H9 (cell line): Measurements from ENCODE around the gene ST8SIA6. TPM values are rescaled to one million over a fixed set of nuclear protein-coding genes. Genes with fewer than 3 reads are reported as not detected.

ENCODE experiments used
- DNase-seq: peaks from one replicate; pipeline ENCODE4 v3.0.0-alpha.2; 2017
- H2AFZ ChIP-seq: one replicate; pipeline ENCODE4 v1.6.1; 2013; ENCODE audit warnings: mild to moderate bottlenecking, low read length, control low read depth, moderate library complexity
- H2AK5ac ChIP-seq: 2 replicates; pipeline ENCODE4 v1.6.1; 2013; ENCODE audit warnings: low read length, control low read depth, mixed read lengths; ENCODE audit not compliant: insufficient read length
- H2BK120ac ChIP-seq: one replicate; pipeline ENCODE4 v1.6.1; 2013; ENCODE audit warnings: low read depth, mild to moderate bottlenecking, low read length, control low read depth, inconsistent platforms; ENCODE audit not compliant: poor library complexity, severe bottlenecking
- H2BK12ac ChIP-seq: 2 replicates; pipeline ENCODE4 v1.6.1; 2013; ENCODE audit warnings: low read length, control low read depth, mixed read lengths, low read depth; ENCODE audit not compliant: insufficient read length
- H2BK15ac ChIP-seq: 2 replicates; pipeline ENCODE4 v1.6.1; 2013; ENCODE audit warnings: low read depth, low read length, control low read depth
- H2BK20ac ChIP-seq: one replicate; pipeline ENCODE4 v1.6.1; 2013; ENCODE audit warnings: low read depth, mild to moderate bottlenecking, low read length, control low read depth, inconsistent platforms; ENCODE audit not compliant: poor library complexity, severe bottlenecking
- H2BK5ac ChIP-seq: 2 replicates; pipeline ENCODE4 v1.6.1; 2013; ENCODE audit warnings: low read length, control low read depth, mixed read lengths; ENCODE audit not compliant: insufficient read length
- H3K14ac ChIP-seq: 2 replicates; pipeline ENCODE4 v1.6.1; 2013; ENCODE audit warnings: low read length, control low read depth; ENCODE audit not compliant: insufficient read depth
- H3K18ac ChIP-seq: 2 replicates; pipeline ENCODE4 v1.6.1; 2013; ENCODE audit warnings: low read depth, mild to moderate bottlenecking, mixed read lengths, low read length, control low read depth; ENCODE audit not compliant: insufficient read length
- H3K23ac ChIP-seq: 2 replicates; pipeline ENCODE4 v1.6.1; 2013; ENCODE audit warnings: low read length, control low read depth, mixed read lengths, low read depth; ENCODE audit not compliant: insufficient read length
- H3K23me2 ChIP-seq: 2 replicates; pipeline ENCODE4 v1.6.1; 2013; ENCODE audit warnings: low read depth, mild to moderate bottlenecking, mixed read lengths, low read length, control low read depth; ENCODE audit not compliant: insufficient read length, poor library complexity, severe bottlenecking
- H3K27ac ChIP-seq: 2 replicates; pipeline ENCODE4 v1.5.1; 2013; ENCODE audit warnings: low read length, control low read depth, mixed read lengths, low read depth; ENCODE audit not compliant: insufficient read length
- H3K27me3 ChIP-seq: 2 replicates; pipeline ENCODE4 v1.6.1; 2013; ENCODE audit warnings: low read length, control low read depth, inconsistent platforms; ENCODE audit not compliant: insufficient read depth
- H3K4ac ChIP-seq: 2 replicates; pipeline ENCODE4 v1.6.1; 2013; ENCODE audit warnings: low read depth, mild to moderate bottlenecking, control low read depth, inconsistent platforms, low read length, moderate library complexity
- H3K4me1 ChIP-seq: 2 replicates; pipeline ENCODE4 v1.6.1; 2013; ENCODE audit warnings: low read length, control low read depth, inconsistent platforms; ENCODE audit not compliant: insufficient read depth
- H3K4me2 ChIP-seq: 2 replicates; pipeline ENCODE4 v1.6.1; 2013; ENCODE audit warnings: low read length, control low read depth, mixed read lengths; ENCODE audit not compliant: insufficient read length, insufficient read depth
- H3K56ac ChIP-seq: 2 replicates; pipeline ENCODE4 v1.6.1; 2013; ENCODE audit warnings: low read depth, mild to moderate bottlenecking, mixed read lengths, low read length, control low read depth; ENCODE audit not compliant: insufficient read length
- H3K79me1 ChIP-seq: 2 replicates; pipeline ENCODE4 v1.6.1; 2013; ENCODE audit warnings: low read depth, mild to moderate bottlenecking, moderate library complexity, low read length, control low read depth, inconsistent platforms; ENCODE audit not compliant: insufficient read depth, poor library complexity, severe bottlenecking
- H3K79me2 ChIP-seq: 2 replicates; pipeline ENCODE4 v1.6.1; 2013; ENCODE audit warnings: low read length, control low read depth, inconsistent platforms; ENCODE audit not compliant: insufficient read depth
- H3K9ac ChIP-seq: 2 replicates; pipeline ENCODE4 v1.6.1; 2013; ENCODE audit warnings: low read length, control low read depth, mixed read lengths; ENCODE audit not compliant: insufficient read length; ENCODE audit errors: extremely low read depth
- H3K9me3 ChIP-seq: one replicate; pipeline ENCODE4 v1.6.1; 2013; ENCODE audit warnings: low read depth, low read length, inconsistent platforms; ENCODE audit not compliant: control insufficient read depth
- H3T11ph ChIP-seq: one replicate; pipeline ENCODE4 v1.6.1; 2013; ENCODE audit warnings: mild to moderate bottlenecking, low read length, control low read depth, inconsistent platforms
- H4K20me1 ChIP-seq: one replicate; pipeline ENCODE4 v1.6.1; 2013; ENCODE audit not compliant: control insufficient read depth, insufficient read length, insufficient read depth
- H4K5ac ChIP-seq: 2 replicates; pipeline ENCODE4 v1.6.1; 2013; ENCODE audit warnings: low read depth, mild to moderate bottlenecking, mixed read lengths, low read length, control low read depth; ENCODE audit not compliant: insufficient read length
- H4K8ac ChIP-seq: replicated peaks from 2 replicates; pipeline ENCODE4 v1.6.1; 2013; ENCODE audit warnings: low read length, control low read depth, mixed read lengths, low read depth; ENCODE audit not compliant: insufficient read length
- H4K91ac ChIP-seq: 2 replicates; pipeline ENCODE4 v1.6.1; 2013; ENCODE audit warnings: low read depth, mild to moderate bottlenecking, moderate library complexity, mixed read lengths, low read length, control low read depth; ENCODE audit not compliant: insufficient read length
- H3K27ac Mint-ChIP-seq, 3 experiments: 2 replicates in 2 of 3; 3 replicates in 1 of 3; pipeline ENCODE4 v1.8.0; 2020 to 2021; ENCODE audit warnings: mixed read lengths in 3 of 3, mild to moderate bottlenecking in 1 of 3, moderate library complexity in 1 of 3
- H3K27me3 Mint-ChIP-seq: 2 replicates; pipeline ENCODE4 v1.8.0; 2021; ENCODE audit warnings: low read depth, mild to moderate bottlenecking, moderate library complexity, mixed read lengths
- H3K36me3 Mint-ChIP-seq, 3 experiments: 2 replicates in 2 of 3; 3 replicates in 1 of 3; pipeline ENCODE4 v1.8.0; 2020 to 2021; ENCODE audit warnings: low read depth in 3 of 3, mixed read lengths in 3 of 3; ENCODE audit not compliant: insufficient read depth in 1 of 3
- H3K4me1 Mint-ChIP-seq, 2 experiments: 2 replicates each; pipeline ENCODE4 v1.8.0; 2020; ENCODE audit warnings: mixed read lengths in 2 of 2
- H3K4me3 Mint-ChIP-seq, 2 experiments: 2 replicates in 1 of 2; 3 replicates in 1 of 2; pipeline ENCODE4 v1.8.0; 2020 to 2021; ENCODE audit warnings: mild to moderate bottlenecking in 2 of 2, mixed read lengths in 2 of 2, moderate library complexity in 1 of 2
- H3K9me3 Mint-ChIP-seq, 2 experiments: 2 replicates in 1 of 2; 3 replicates in 1 of 2; pipeline ENCODE4 v1.8.0; 2020; ENCODE audit warnings: mild to moderate bottlenecking in 2 of 2, mixed read lengths in 2 of 2, moderate library complexity in 1 of 2
- WGBS: extraction: QIAGEN DNeasy Blood & Tissue Kit; methylation state at CpG from one replicate; pipeline ENCODE4 v1.1.7; 2013; ENCODE audit warnings: missing lambda C conversion rate, low lambda C conversion rate, mixed read lengths; ENCODE audit not compliant: insufficient read length; ENCODE audit errors: extremely low coverage; 5-methylcytosine and 5-hydroxymethylcytosine counted together
- total RNA-seq: library from RNA; stranded (reverse); gene quantifications from 2 replicates; pipeline ENCODE4 v1.2.1, GENCODE V29; 2021
- TF ChIP-seq, protein P1 (sequence below): fragments of 200-600 bp; sonication (generic); conservative IDR thresholded peaks from 3 replicates; pipeline ENCODE4 v1.8.0; 2021; ENCODE audit warnings: antibody characterized with exemption, mild to moderate bottlenecking

Gene ST8SIA6
- total RNA-seq, 1 experiment from 2014 or later: 0.37 TPM

- Mint-ChIP-seq H3K36me3 (no peaks in the 10 kb centered on the region), H3K27me3 (no peaks in the 10 kb centered on the region; the same call in 1 of the 2 replicates), H3K4me3 (no peak overlapping the region), H3K27ac (no peak overlapping the region), H3K9me3 (no peaks in the 10 kb centered on the region), H3K4me1 (peaks cover 4 to 6% of the 10 kb centered on the region in 2 experiments; a peak in 1 of 4 replicates)
- Histone ChIP-seq H3K4me2 (no peak overlapping the region), H2BK120ac (no peak overlapping the region), H4K91ac (no peak overlapping the region), H2BK5ac (no peak overlapping the region), H2BK15ac (no peak overlapping the region), H3K23ac (no peak overlapping the region), H2BK20ac (no peak overlapping the region), H3K9ac (no peak overlapping the region), H2AFZ (no peak overlapping the region), H3K18ac (no peak overlapping the region), H3K79me1 (no peaks in the 10 kb centered on the region), H2BK12ac (no peak overlapping the region), H2AK5ac (no peak overlapping the region), H3K27ac (no peak overlapping the region), H3K23me2 (no peaks in the 10 kb centered on the region), H4K20me1 (no peaks in the 10 kb centered on the region), H3T11ph (no peak overlapping the region), H3K14ac (no peak overlapping the region), H3K9me3 (no peaks in the 10 kb centered on the region), H4K8ac (no peak overlapping the region), H3K4me1 (no peaks in the 10 kb centered on the region), H3K56ac (no peak overlapping the region), H3K79me2 (no peaks in the 10 kb centered on the region), H4K5ac (no peak overlapping the region), H3K4ac (no peak overlapping the region), H3K27me3 (no peaks in the 10 kb centered on the region)
- no peak for DNase-seq
- WGBS: no CpG with 5 or more reads among the region's 2 CpGs
- TF ChIP-seq, protein P1, sequence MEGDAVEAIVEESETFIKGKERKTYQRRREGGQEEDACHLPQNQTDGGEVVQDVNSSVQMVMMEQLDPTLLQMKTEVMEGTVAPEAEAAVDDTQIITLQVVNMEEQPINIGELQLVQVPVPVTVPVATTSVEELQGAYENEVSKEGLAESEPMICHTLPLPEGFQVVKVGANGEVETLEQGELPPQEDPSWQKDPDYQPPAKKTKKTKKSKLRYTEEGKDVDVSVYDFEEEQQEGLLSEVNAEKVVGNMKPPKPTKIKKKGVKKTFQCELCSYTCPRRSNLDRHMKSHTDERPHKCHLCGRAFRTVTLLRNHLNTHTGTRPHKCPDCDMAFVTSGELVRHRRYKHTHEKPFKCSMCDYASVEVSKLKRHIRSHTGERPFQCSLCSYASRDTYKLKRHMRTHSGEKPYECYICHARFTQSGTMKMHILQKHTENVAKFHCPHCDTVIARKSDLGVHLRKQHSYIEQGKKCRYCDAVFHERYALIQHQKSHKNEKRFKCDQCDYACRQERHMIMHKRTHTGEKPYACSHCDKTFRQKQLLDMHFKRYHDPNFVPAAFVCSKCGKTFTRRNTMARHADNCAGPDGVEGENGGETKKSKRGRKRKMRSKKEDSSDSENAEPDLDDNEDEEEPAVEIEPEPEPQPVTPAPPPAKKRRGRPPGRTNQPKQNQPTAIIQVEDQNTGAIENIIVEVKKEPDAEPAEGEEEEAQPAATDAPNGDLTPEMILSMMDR: no peak
Observed at GRCh38 chr10:17352583-17352982, 101.8 kb downstream of the ST8SIA6 start.
